SK-N-SH (cell line): ENCODE results near the gene LRCOL1.

Experiments
- CTCF ChIP-seq: fragments of 200-600 bp; sonication (generic); IDR thresholded peaks from 2 replicates; pipeline ENCODE4 v1.6.1; 2017; ENCODE audit warnings: antibody characterized with exemption, mild to moderate bottlenecking, moderate library complexity
- EZH2phosphoT487 ChIP-seq: fragments of 200-600 bp; sonication (generic); IDR thresholded peaks from 2 replicates; pipeline ENCODE4 v1.6.1; 2017; ENCODE audit warnings: low read depth, mixed run types, mild to moderate bottlenecking, antibody characterized with exemption, moderate library complexity, borderline replicate concordance
- JUND ChIP-seq: IDR thresholded peaks from 2 replicates; pipeline ENCODE4 v1.4.0; 2012
- MAX ChIP-seq: IDR thresholded peaks from 2 replicates; pipeline ENCODE4 v1.4.0; 2012; ENCODE audit warnings: low read depth
- POLR2AphosphoS5 ChIP-seq: IDR thresholded peaks from 2 replicates; pipeline ENCODE4 v1.6.1; 2012; ENCODE audit warnings: low read depth, low read length
- TAF1 ChIP-seq: IDR thresholded peaks from 2 replicates; pipeline ENCODE4 v1.6.1; 2012; ENCODE audit warnings: low read depth, mild to moderate bottlenecking, low read length, moderate library complexity, borderline replicate concordance
- TCF12 ChIP-seq: IDR thresholded peaks from 2 replicates; pipeline ENCODE4 v1.4.0; 2012
- YY1 ChIP-seq: IDR thresholded peaks from 2 replicates; pipeline ENCODE4 v1.4.0; 2012; ENCODE audit warnings: low read depth, mild to moderate bottlenecking

- TF ChIP-seq CTCF (no peak), TAF1 (no peak), MAX (no peak), YY1 (no peak), EZH2phosphoT487 (no peak), POLR2AphosphoS5 (no peak), TCF12 (no peak), JUND (no peak)
Observed at GRCh38 chr12:132623072-132623869, 12.9 kb upstream of the LRCOL1 start.
